Tibial nerve (tissue), 4 donors: ENCODE measurements around the gene EFNA5. TPM values are rescaled to one million over a fixed set of nuclear protein-coding genes. Genes with fewer than 3 reads are reported as not detected.
"Not testable (repeated sequence)": the region's sequence is repeated elsewhere in the genome, so short reads cannot be mapped to it uniquely, and the experiment has no call there.

Experiments used
- DNase-seq, 2 donors: peaks; one replicate each; pipeline ENCODE4 v3.0.0-alpha.2; 2019; ENCODE audit warnings: low spot score in 2 of 2
- H3K27ac ChIP-seq, 4 donors: fragments of 200-600 bp; sonication (generic) in 3 of 4; one replicate each; pipeline ENCODE4 v1.5.1; 2017 to 2019; ENCODE audit warnings: mild to moderate bottlenecking in 1 of 4
- H3K27me3 ChIP-seq, 2 donors: fragments of 200-600 bp; sonication (generic) in 1 of 2; one replicate each; pipeline versions ENCODE4 v1.5.1 to v1.6.0; 2017 to 2019
- H3K36me3 ChIP-seq, 3 donors: fragments of 200-600 bp; sonication (generic); one replicate each; pipeline ENCODE4 v1.5.1; 2018 to 2019
- H3K4me1 ChIP-seq, 4 donors: fragments of 200-600 bp; sonication (generic) in 3 of 4; one replicate each; pipeline ENCODE4 v1.5.1; 2017 to 2019
- H3K4me3 ChIP-seq, 4 donors: fragments of 200-600 bp; sonication (generic) in 3 of 4; one replicate each; pipeline ENCODE4 v1.5.1; 2017 to 2019; ENCODE audit warnings: mild to moderate bottlenecking in 1 of 4, moderate library complexity in 1 of 4
- H3K9me3 ChIP-seq, 4 donors: fragments of 200-600 bp; sonication (generic) in 3 of 4; one replicate each; pipeline ENCODE4 v1.5.1; 2017 to 2019
- CTCF ChIP-seq, 5 experiments: fragments of 200-600 bp in 3 of 5; fragments of 450-650 bp in 2 of 5; sonication (generic) in 3 of 5; IDR thresholded peaks; one replicate each; pipeline ENCODE4 v1.5.1; 2016 to 2019; ENCODE audit warnings: antibody characterized with exemption in 5 of 5, mild to moderate bottlenecking in 3 of 5, moderate library complexity in 2 of 5
- EP300 ChIP-seq, 2 donors: sonication (generic); formaldehyde crosslinking; IDR thresholded peaks; one replicate each; pipeline ENCODE4 v1.6.1; 2017; ENCODE audit warnings: antibody characterized with exemption in 2 of 2, mild to moderate bottlenecking in 1 of 2
- POLR2A ChIP-seq, 2 donors: fragments of 450-650 bp; IDR thresholded peaks; one replicate each; pipeline ENCODE4 v1.6.1; 2017; ENCODE audit warnings: antibody characterized with exemption in 2 of 2, mild to moderate bottlenecking in 2 of 2, moderate library complexity in 2 of 2
- WGBS, 2 donors: methylation state at CpG; one replicate each; pipeline ENCODE4 v1.1.5; 2018; 5-methylcytosine and 5-hydroxymethylcytosine counted together
- total RNA-seq, 4 donors: library from RNA; depleted of rRNA; stranded (reverse); fragments of >200 nt; gene quantifications; one replicate each; pipeline ENCODE4 v1.1.0, GENCODE V29; 2016

EFNA5 gene
- total RNA-seq, 4 donors from 2014 or later, result 6.3 to 10.2 (median 6.9) TPM

- Histone ChIP-seq H3K36me3 (no peaks in the 10 kb centered on the region), H3K9me3 (no peaks in the 10 kb centered on the region), H3K27me3 (no peaks in the 10 kb centered on the region), H3K27ac (no peak overlapping the region), H3K4me1 (peaks cover 0 to 12% (median 0%) of the 10 kb centered on the region in 4 donors), H3K4me3 (no peak overlapping the region)
- TF ChIP-seq EP300 (IDR thresholded peaks at IDR 0.05) (no peak), POLR2A (IDR thresholded peaks at IDR 0.05) (no peak), CTCF (IDR thresholded peaks at IDR 0.05) (no peak)
- DNase-seq, result no peak
- 88 to 92% methylated on average over 2 of the region's 2 CpGs for WGBS, 2 donors
Measured at GRCh38 chr5:107356891-107357290, 313.8 kb downstream of the EFNA5 start.

GRCh38 chr5:107352576-107352975, 318.2 kb downstream of the EFNA5 start:
- no peaks in the 10 kb centered on the region for H3K27me3 ChIP-seq
- no peak for DNase-seq
- WGBS, 2 donors, result 90 to 94% methylated on average over 2 of the region's 2 CpGs
- no peaks in the 10 kb centered on the region for H3K4me1 ChIP-seq
- H3K4me3 ChIP-seq, result no peak overlapping the region
- no peaks in the 10 kb centered on the region for H3K36me3 ChIP-seq
- H3K27ac ChIP-seq, result no peak overlapping the region
- no peak for TF ChIP-seq EP300 (IDR thresholded peaks at IDR 0.05)
- TF ChIP-seq CTCF (IDR thresholded peaks at IDR 0.05), result no peak
- no peak for TF ChIP-seq POLR2A (IDR thresholded peaks at IDR 0.05)
- peaks cover 0 to 20% (median 0%) of the 10 kb centered on the region in 4 donors for H3K9me3 ChIP-seq

GRCh38 chr5:107346580-107346979, 324.2 kb downstream of the EFNA5 start:
- 87 to 97% methylated on average over 3 of the region's 3 CpGs for WGBS, 2 donors
- H3K9me3 ChIP-seq, result peaks cover 0 to 53% (median 2%) of the 10 kb centered on the region in 4 donors

DNA sequence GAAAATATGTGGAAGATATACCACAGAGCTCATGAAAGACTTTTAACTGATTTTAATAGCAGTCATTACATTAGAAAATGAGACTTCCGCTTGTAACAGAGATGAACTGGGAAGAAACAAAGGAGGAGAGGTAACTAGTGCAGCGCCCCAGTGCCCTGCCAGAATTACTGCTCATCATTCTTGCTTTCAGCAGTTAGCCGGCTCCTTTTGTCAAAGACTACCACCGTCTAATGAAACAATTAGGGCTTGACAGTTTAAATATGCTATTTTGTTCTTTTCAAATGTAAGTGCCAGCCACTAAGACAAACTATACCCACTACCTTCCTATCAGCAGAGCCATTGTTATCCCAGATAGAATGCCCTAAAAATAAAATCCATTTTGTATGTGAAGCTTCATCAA, 328.4 kb downstream of the EFNA5 start:
- no peak for DNase-seq
- no peak overlapping the region for H3K27ac ChIP-seq
- H3K9me3 ChIP-seq, result peaks cover 0 to 32% (median 2%) of the 10 kb centered on the region in 4 donors
- no peaks in the 10 kb centered on the region for H3K4me1 ChIP-seq
- no peaks in the 10 kb centered on the region for H3K27me3 ChIP-seq
- H3K36me3 ChIP-seq, result no peaks in the 10 kb centered on the region
- TF ChIP-seq POLR2A (IDR thresholded peaks at IDR 0.05) (no peak), EP300 (IDR thresholded peaks at IDR 0.05) (no peak), CTCF (IDR thresholded peaks at IDR 0.05) (no peak)
- H3K4me3 ChIP-seq, result no peak overlapping the region
- WGBS, 2 donors, result 68 to 73% methylated on average over 4 of the region's 4 CpGs

More at GRCh38 chr5:107346580-107346979, 324.2 kb downstream of the EFNA5 start:
- H3K27me3 ChIP-seq, H3K36me3 ChIP-seq, H3K4me3 ChIP-seq, DNase-seq, H3K4me1 ChIP-seq, H3K27ac ChIP-seq: not testable (repeated sequence)

- Histone ChIP-seq H3K4me1 (no peaks in the 10 kb centered on the region), H3K9me3 (peaks cover 0 to 23% (median 2%) of the 10 kb centered on the region in 4 donors), H3K36me3 (no peaks in the 10 kb centered on the region), H3K27me3 (no peaks in the 10 kb centered on the region), H3K4me3 (no peak overlapping the region), H3K27ac (no peak overlapping the region)
- 72 to 88% methylated on average over 6 of the region's 6 CpGs for WGBS, 2 donors
- TF ChIP-seq CTCF (IDR thresholded peaks at IDR 0.05) (no peak), EP300 (IDR thresholded peaks at IDR 0.05) (no peak), POLR2A (IDR thresholded peaks at IDR 0.05) (no peak)
- no peak for DNase-seq
Measured at GRCh38 chr5:107341376-107342084, 329.2 kb downstream of the EFNA5 start.
